Retinal pigment epithelial cell (primary cell): ENCODE results near the gene EPX.

ENCODE experiments used
- DNase-seq: peaks from one replicate; pipeline ENCODE4 v3.0.0-alpha.2; 2010; ENCODE audit warnings: low read depth
- H3K4me3 ChIP-seq: 2 replicates; pipeline ENCODE4 v1.5.1; 2011; ENCODE audit warnings: mild to moderate bottlenecking, low read length, control low read depth, moderate library complexity
- CTCF ChIP-seq: conservative IDR thresholded peaks from 2 replicates; pipeline ENCODE4 v1.5.1; 2011; ENCODE audit warnings: low read depth, low read length, control low read depth, inconsistent platforms

EPX gene

GRCh38 chr17:58252141-58252540 is 59.6 kb downstream of the EPX start:
- no peak for DNase-seq
- H3K4me3 ChIP-seq = no peak overlapping the region
- TF ChIP-seq CTCF = no peak

GRCh38 chr17:58253082-58253481 is 60.6 kb downstream of the EPX start:
- DNase-seq = no peak
- no peak overlapping the region for H3K4me3 ChIP-seq
- TF ChIP-seq CTCF = no peak
